OCI-LY1 (cell line): ENCODE results near the gene ARHGAP32.

Experiments used
- H2AFZ ChIP-seq: fragments of 200-600 bp; sonication (generic), shearing (Covaris generic); 2 replicates; pipeline ENCODE4 v1.6.0; 2014; ENCODE audit warnings: antibody characterized with exemption, mild to moderate bottlenecking, low read length
- H3F3A ChIP-seq: fragments of 200-600 bp; sonication (generic), shearing (Covaris generic); 2 replicates; pipeline ENCODE4 v1.6.0; 2014; ENCODE audit warnings: mild to moderate bottlenecking, antibody characterized with exemption, low read length, moderate library complexity; ENCODE audit not compliant: insufficient read depth
- H3K27ac ChIP-seq: fragments of 200-600 bp; sonication (generic); 2 replicates; pipeline ENCODE4 v1.5.1; 2014; ENCODE audit warnings: low read length, mixed run types, mild to moderate bottlenecking, low read depth; ENCODE audit not compliant: poor library complexity, severe bottlenecking
- H3K27me3 ChIP-seq: fragments of 200-600 bp; sonication (generic); 2 replicates; pipeline ENCODE4 v1.6.0; 2014; ENCODE audit warnings: antibody characterized with exemption, mild to moderate bottlenecking, low read length, moderate library complexity; ENCODE audit not compliant: insufficient read depth
- H3K36me3 ChIP-seq: fragments of 200-600 bp; sonication (generic); 2 replicates; pipeline ENCODE4 v1.6.1; 2014; ENCODE audit warnings: mild to moderate bottlenecking, antibody characterized with exemption, low read length, moderate library complexity, mixed read lengths; ENCODE audit not compliant: insufficient read depth
- H3K4me1 ChIP-seq: fragments of 200-600 bp; sonication (generic); 2 replicates; pipeline ENCODE4 v1.5.1; 2014; ENCODE audit warnings: mild to moderate bottlenecking, low read length, moderate library complexity; ENCODE audit not compliant: insufficient read depth, severe bottlenecking
- H3K4me2 ChIP-seq: fragments of 200-600 bp; sonication (generic), shearing (Covaris generic); 2 replicates; pipeline ENCODE4 v1.6.1; 2014; ENCODE audit warnings: low read length
- H3K4me3 ChIP-seq: fragments of 200-600 bp; sonication (generic); 2 replicates; pipeline ENCODE4 v1.5.1; 2014; ENCODE audit warnings: low read length, low read depth, mild to moderate bottlenecking, mixed read lengths; ENCODE audit not compliant: poor library complexity, severe bottlenecking
- H3K79me2 ChIP-seq: fragments of 200-600 bp; shearing (Covaris generic); 2 replicates; pipeline ENCODE4 v1.6.1; 2016; ENCODE audit warnings: mixed run types, low read length, mixed read lengths; ENCODE audit not compliant: insufficient read depth
- H3K9ac ChIP-seq: fragments of 200-600 bp; sonication (generic), shearing (Covaris generic); 2 replicates; pipeline ENCODE4 v1.6.1; 2014; ENCODE audit warnings: mild to moderate bottlenecking, low read length, mixed read lengths
- H3K9me2 ChIP-seq: fragments of 200-600 bp; sonication (generic), shearing (Covaris generic); 2 replicates; pipeline ENCODE4 v1.6.1; 2014; ENCODE audit warnings: low read depth, mild to moderate bottlenecking, low read length, mixed read lengths
- H3K9me3 ChIP-seq: fragments of 200-600 bp; shearing (Covaris generic); 2 replicates; pipeline ENCODE4 v1.6.1; 2014; ENCODE audit warnings: low read length, mixed read lengths
- H4K20me1 ChIP-seq: fragments of 200-600 bp; sonication (generic), shearing (Covaris generic); 2 replicates; pipeline ENCODE4 v1.6.0; 2016; ENCODE audit warnings: mild to moderate bottlenecking, low read length; ENCODE audit not compliant: insufficient read depth
- CTCF ChIP-seq: fragments of 200-600 bp; sonication (generic), shearing (Covaris generic); IDR thresholded peaks from 2 replicates; pipeline ENCODE4 v1.5.1; 2017; ENCODE audit warnings: mild to moderate bottlenecking, antibody characterized with exemption, low read length, moderate library complexity, mixed read lengths
- EZH2 ChIP-seq: fragments of 200-600 bp; sonication (generic), shearing (Covaris generic); IDR thresholded peaks from 2 replicates; pipeline ENCODE4 v1.8.0; 2017; ENCODE audit warnings: borderline replicate concordance, mixed run types, mild to moderate bottlenecking, antibody characterized with exemption, low read length, moderate library complexity, mixed read lengths

ARHGAP32 gene

GRCh38 chr11:128924510-128925249 lies 267.4 kb downstream of the ARHGAP32 start:
- H3K27me3 ChIP-seq, result peaks cover 4% of the 10 kb centered on the region; the same call in 1 of the 2 replicates
- no peak for TF ChIP-seq EZH2
- H3K4me1 ChIP-seq, result peaks cover 5% of the 10 kb centered on the region
- no peak overlapping the region for H3K4me2 ChIP-seq
- H3K9ac ChIP-seq, result no peak overlapping the region
- H4K20me1 ChIP-seq, result no peaks in the 10 kb centered on the region
- H3K9me3 ChIP-seq, result no peaks in the 10 kb centered on the region
- H3K36me3 ChIP-seq, result no peaks in the 10 kb centered on the region
- no peaks in the 10 kb centered on the region for H3F3A ChIP-seq
- H2AFZ ChIP-seq, result no peak overlapping the region
- H3K4me3 ChIP-seq, result no peak overlapping the region
- no peak overlapping the region for H3K27ac ChIP-seq
- H3K9me2 ChIP-seq, result no peaks in the 10 kb centered on the region
- H3K79me2 ChIP-seq, result no peaks in the 10 kb centered on the region

GRCh38 chr11:128924104-128924503 lies 268.0 kb downstream of the ARHGAP32 start:
- TF ChIP-seq CTCF (no peak), EZH2 (no peak)

GRCh38 chr11:128921793-128922192 lies 270.3 kb downstream of the ARHGAP32 start:
- H4K20me1 ChIP-seq, result no peaks in the 10 kb centered on the region
- no peaks in the 10 kb centered on the region for H3K9me2 ChIP-seq
- no peak overlapping the region for H3K4me3 ChIP-seq
- no peaks in the 10 kb centered on the region for H3K4me1 ChIP-seq
- H2AFZ ChIP-seq, result no peak overlapping the region
- no peaks in the 10 kb centered on the region for H3K79me2 ChIP-seq
- H3K4me2 ChIP-seq, result no peak overlapping the region
- TF ChIP-seq CTCF (no peak), EZH2 (no peak)
- no peaks in the 10 kb centered on the region for H3K9me3 ChIP-seq
- no peaks in the 10 kb centered on the region for H3K36me3 ChIP-seq
- no peak overlapping the region for H3K27ac ChIP-seq
- peaks cover 4% of the 10 kb centered on the region; the same call in 1 of the 2 replicates for H3K27me3 ChIP-seq
- H3K9ac ChIP-seq, result no peak overlapping the region
- no peaks in the 10 kb centered on the region for H3F3A ChIP-seq

More at GRCh38 chr11:128924104-128924503, 268.0 kb downstream of the ARHGAP32 start:
- H3K79me2 ChIP-seq, result no peaks in the 10 kb centered on the region
- no peak overlapping the region for H3K27ac ChIP-seq
- H3K9me3 ChIP-seq, result no peaks in the 10 kb centered on the region
- H3K27me3 ChIP-seq, result peaks cover 4% of the 10 kb centered on the region; the same call in 1 of the 2 replicates
- no peak overlapping the region for H3K4me2 ChIP-seq
- H2AFZ ChIP-seq, result no peak overlapping the region
- no peaks in the 10 kb centered on the region for H3K36me3 ChIP-seq
- no peaks in the 10 kb centered on the region for H3F3A ChIP-seq
- no peak overlapping the region for H3K9ac ChIP-seq
- peaks cover 5% of the 10 kb centered on the region for H3K4me1 ChIP-seq
- no peak overlapping the region for H3K4me3 ChIP-seq
- no peaks in the 10 kb centered on the region for H3K9me2 ChIP-seq
- no peaks in the 10 kb centered on the region for H4K20me1 ChIP-seq
